Right renal cortex interstitium (tissue), 3 donors: ENCODE data around the gene BCL11A. TPM values are rescaled to one million over a fixed set of nuclear protein-coding genes. Genes with fewer than 3 reads are reported as not detected.

Experiments used
- DNase-seq, 3 donors: peaks; one replicate each; pipeline ENCODE4 v3.0.0-alpha.2; 2013; ENCODE audit warnings: low read depth in 3 of 3, low spot score in 2 of 3
- polyA plus RNA-seq, 3 donors: library from polyadenylated mRNA; unstranded; fragments of 120-200 nt; gene quantifications; one replicate each; pipeline ENCODE4 v1.2.1, GENCODE V29; 2013; ENCODE audit not compliant: insufficient read length in 3 of 3

Gene BCL11A
- polyA plus RNA-seq, 3 donors, result 9.9 to 11.7 (median 10.9) TPM

- no peak for DNase-seq
Measured at GRCh38 chr2:60512062-60512622, 41.3 kb downstream of the BCL11A start.

GRCh38 chr2:60510713-60511112 lies 42.7 kb downstream of the BCL11A start:
- no peak for DNase-seq

- DNase-seq, result no peak
Measured at GRCh38 chr2:60509066-60509465, 44.4 kb downstream of the BCL11A start.

- DNase-seq, result no peak
Measured at GRCh38 chr2:60508339-60508917, 45.0 kb downstream of the BCL11A start.

- no peak for DNase-seq
Measured at GRCh38 chr2:60507211-60507965, 46.1 kb downstream of the BCL11A start.

- DNase-seq, result no peak
Measured at GRCh38 chr2:60505880-60506260, 47.6 kb downstream of the BCL11A start.

- DNase-seq, result no peak
Measured at GRCh38 chr2:60505240-60505879, 48.1 kb downstream of the BCL11A start.

- DNase-seq, result no peak
Measured at GRCh38 chr2:60504049-60504448, 49.4 kb downstream of the BCL11A start.

GRCh38 chr2:60502144-60502543 lies 51.3 kb downstream of the BCL11A start:
- no peak for DNase-seq

- DNase-seq, result no peak
Measured at GRCh38 chr2:60500861-60501260, 52.6 kb downstream of the BCL11A start.

GRCh38 chr2:60499651-60500265 lies 53.7 kb downstream of the BCL11A start:
- DNase-seq, result no peak

- no peak for DNase-seq
Measured at GRCh38 chr2:60498816-60499429, 54.5 kb downstream of the BCL11A start.

GRCh38 chr2:60498127-60498815 lies 55.2 kb downstream of the BCL11A start:
- no peak for DNase-seq

- no peak for DNase-seq
Measured at GRCh38 chr2:60497500-60497899, 56.0 kb downstream of the BCL11A start.

- DNase-seq, result no peak
Measured at GRCh38 chr2:60496956-60497355, 56.5 kb downstream of the BCL11A start.

- no peak for DNase-seq
Measured at GRCh38 chr2:60496475-60496874, 57.0 kb downstream of the BCL11A start.

GRCh38 chr2:60495041-60495625 lies 58.3 kb downstream of the BCL11A start:
- no peak for DNase-seq

GRCh38 chr2:60493804-60494387 lies 59.6 kb downstream of the BCL11A start:
- DNase-seq, result no peak

- DNase-seq, result no peak
Measured at GRCh38 chr2:60492548-60492947, 60.9 kb downstream of the BCL11A start.
